SK-N-SH (cell line): Measurements from ENCODE around the gene MEPCE.

Source experiments
- CTCF ChIP-seq: fragments of 200-600 bp; sonication (generic); IDR thresholded peaks from 2 replicates; pipeline ENCODE4 v1.6.1; 2017; ENCODE audit warnings: antibody characterized with exemption, mild to moderate bottlenecking, moderate library complexity
- EZH2phosphoT487 ChIP-seq: fragments of 200-600 bp; sonication (generic); IDR thresholded peaks from 2 replicates; pipeline ENCODE4 v1.6.1; 2017; ENCODE audit warnings: low read depth, mixed run types, mild to moderate bottlenecking, antibody characterized with exemption, moderate library complexity, borderline replicate concordance
- GABPA ChIP-seq: IDR thresholded peaks from 2 replicates; pipeline ENCODE4 v1.4.0; 2012; ENCODE audit warnings: low read depth, mild to moderate bottlenecking
- MAX ChIP-seq: IDR thresholded peaks from 2 replicates; pipeline ENCODE4 v1.4.0; 2012; ENCODE audit warnings: low read depth
- PBX3 ChIP-seq: IDR thresholded peaks from 2 replicates; pipeline ENCODE4; 2012
- POLR2AphosphoS5 ChIP-seq: IDR thresholded peaks from 2 replicates; pipeline ENCODE4 v1.6.1; 2012; ENCODE audit warnings: low read depth, low read length
- SIN3A ChIP-seq: IDR thresholded peaks from 2 replicates; pipeline ENCODE4 v1.6.1; 2012; ENCODE audit warnings: low read depth, mild to moderate bottlenecking, low read length, moderate library complexity, borderline replicate concordance
- TAF1 ChIP-seq: IDR thresholded peaks from 2 replicates; pipeline ENCODE4 v1.6.1; 2012; ENCODE audit warnings: low read depth, mild to moderate bottlenecking, low read length, moderate library complexity, borderline replicate concordance
- YY1 ChIP-seq: IDR thresholded peaks from 2 replicates; pipeline ENCODE4 v1.4.0; 2012; ENCODE audit warnings: low read depth, mild to moderate bottlenecking

- TF ChIP-seq CTCF (no peak), SIN3A (no peak), GABPA (no peak), EZH2phosphoT487 (no peak), YY1 (no peak), POLR2AphosphoS5 (peak; percentile 29; the same call in 1 of the 2 replicates), TAF1 (0 out of 2 replicates have a peak, but pooled peaks have one; percentile 15), MAX (peak; percentile 87), PBX3 (no peak)
Observed at GRCh38 chr7:100444311-100445278, 15.0 kb downstream of the MEPCE start.
